B cell (primary cell): ENCODE results near the gene SLC6A1. TPM values are rescaled to one million over a fixed set of nuclear protein-coding genes. Genes with fewer than 3 reads are reported as not detected.

Experiments used
- ATAC-seq: fragments of 200-7000 bp; cut with Tn5 transposase; one replicate; pipeline ENCODE4 v1.10.0; 2021; ENCODE audit warnings: low read depth, mild to moderate bottlenecking, moderate number of reproducible peaks, moderate library complexity
- CTCF ChIA-PET: fragments of 350-600 bp; sonication (Branson Sonifier 250); formaldehyde crosslinking; loops from one replicate; lab custom pipeline; 2021; ENCODE audit warnings: antibody characterized with exemption, inconsistent platforms; lab: Charles Lee
- POLR2A ChIA-PET: fragments of 350-600 bp; sonication (Branson Sonifier 250); formaldehyde crosslinking; loops from one replicate; lab custom pipeline; 2021; ENCODE audit warnings: antibody characterized with exemption; lab: Charles Lee
- DNase-seq: peaks from one replicate; pipeline ENCODE4 v3.0.0; 2013
- H2AFZ ChIP-seq: 2 replicates; pipeline ENCODE4 v1.6.1; 2012; ENCODE audit warnings: mild to moderate bottlenecking, low read depth, low read length; ENCODE audit not compliant: insufficient read depth, poor library complexity, severe bottlenecking
- H3K27ac ChIP-seq, 2 donors: 1 replicate in 1 of 2; 2 replicates in 1 of 2; pipeline ENCODE4 v1.5.1; 2012 to 2013; ENCODE audit warnings: low read length in 2 of 2, mild to moderate bottlenecking in 2 of 2, moderate library complexity in 1 of 2
- H3K27me3 ChIP-seq, 4 experiments: fragments of 200-600 bp in 1 of 4; sonication (generic) in 1 of 4; replicated peaks in 1 of 4; 1 replicate in 2 of 4; 2 replicates in 2 of 4; pipeline versions ENCODE4 v1.6.1 to v1.7.0; 2013 to 2016; ENCODE audit warnings: low read length in 3 of 4, mild to moderate bottlenecking in 2 of 4, mixed read lengths in 1 of 4, moderate library complexity in 1 of 4; ENCODE audit not compliant: insufficient read depth in 4 of 4, control insufficient read depth in 3 of 4; ENCODE audit errors: control extremely low read depth in 1 of 4
- H3K36me3 ChIP-seq, 2 experiments: replicated peaks in 1 of 2; 1 replicate in 1 of 2; 2 replicates in 1 of 2; pipeline versions ENCODE4 v1.6.1 to v1.7.1; 2013; ENCODE audit warnings: low read length in 1 of 2; ENCODE audit not compliant: insufficient read depth in 2 of 2, control insufficient read depth in 1 of 2; ENCODE audit errors: control extremely low read depth in 1 of 2, extremely low read depth in 1 of 2
- H3K4me1 ChIP-seq, 2 donors: fragments of 200-600 bp in 1 of 2; sonication (generic) in 1 of 2; 1 replicate in 1 of 2; 2 replicates in 1 of 2; pipeline versions ENCODE4 v1.5.1 to v1.6.1; 2013 to 2017; ENCODE audit warnings: low read length in 2 of 2; ENCODE audit not compliant: control insufficient read depth in 2 of 2, insufficient read depth in 2 of 2
- H3K4me2 ChIP-seq: replicated peaks from 2 replicates; pipeline ENCODE3; 2012; ENCODE audit warnings: mild to moderate bottlenecking, low read depth, low read length; ENCODE audit not compliant: poor library complexity, severe bottlenecking
- H3K4me3 ChIP-seq, 5 experiments: fragments of 200-600 bp in 1 of 5; sonication (generic) in 1 of 5; 1 replicate in 3 of 5; 2 replicates in 2 of 5; pipeline versions ENCODE4 v1.5.1 to v1.7.0; 2011 to 2016; ENCODE audit warnings: low read length in 4 of 5, mild to moderate bottlenecking in 4 of 5, low read depth in 2 of 5, control low read depth in 1 of 5, moderate library complexity in 1 of 5; ENCODE audit not compliant: insufficient read depth in 1 of 5; ENCODE audit errors: control extremely low read depth in 1 of 5, extremely low read depth in 1 of 5
- H3K79me2 ChIP-seq: fragments of 200-600 bp; sonication (generic); one replicate; pipeline ENCODE4 v1.6.0; 2016; ENCODE audit warnings: low read length; ENCODE audit not compliant: control insufficient read depth, insufficient read depth
- H3K9ac ChIP-seq: fragments of 200-600 bp; sonication (generic); 2 replicates; pipeline ENCODE4 v1.6.1; 2017; ENCODE audit warnings: mild to moderate bottlenecking, low read length, moderate library complexity
- H3K9me3 ChIP-seq, 3 donors: one replicate each; pipeline versions ENCODE4 v1.6.1 to v1.7.1; 2013; ENCODE audit warnings: low read length in 2 of 3; ENCODE audit not compliant: control insufficient read depth in 2 of 3, insufficient read depth in 1 of 3; ENCODE audit errors: control extremely low read depth in 1 of 3
- H4K20me1 ChIP-seq: 2 replicates; pipeline ENCODE4 v1.6.0; 2012; ENCODE audit warnings: mild to moderate bottlenecking, low read length; ENCODE audit not compliant: insufficient read depth, control insufficient read depth, poor library complexity, severe bottlenecking
- H3K27ac Mint-ChIP-seq: one replicate; pipeline ENCODE4 v1.8.0; 2021; ENCODE audit warnings: mixed read lengths
- H3K27me3 Mint-ChIP-seq: one replicate; pipeline ENCODE4 v1.8.0; 2021; ENCODE audit warnings: mixed read lengths
- H3K4me1 Mint-ChIP-seq: one replicate; pipeline ENCODE4 v1.8.0; 2021; ENCODE audit warnings: mixed read lengths
- H3K4me3 Mint-ChIP-seq: one replicate; pipeline ENCODE4 v1.8.0; 2021; ENCODE audit warnings: mixed read lengths
- H3K9me3 Mint-ChIP-seq: one replicate; pipeline ENCODE4 v1.8.0; 2022; ENCODE audit warnings: mixed read lengths; ENCODE audit not compliant: insufficient read depth
- EZH2 ChIP-seq: IDR thresholded peaks from 2 replicates; pipeline ENCODE4 v1.6.1; 2012; ENCODE audit warnings: borderline replicate concordance, low read depth, mild to moderate bottlenecking, moderate library complexity, low read length; ENCODE audit not compliant: insufficient read depth, poor library complexity, severe bottlenecking
- WGBS: methylation state at CpG from one replicate; pipeline ENCODE4 v1.1.5; 2013; ENCODE audit warnings: missing lambda C conversion rate; ENCODE audit not compliant: insufficient coverage; 5-methylcytosine and 5-hydroxymethylcytosine counted together
- intact Hi-C: fragments of 100-400 bp; cut with micrococcal nuclease; formaldehyde crosslinking; loops from one replicate; pipeline ENCODE4 v1.10.0; 2022
- polyA plus RNA-seq: library from polyadenylated mRNA; depleted of rRNA; stranded (reverse); fragments of >200 nt; gene quantifications from 2 replicates; pipeline ENCODE4 v1.2.3, GENCODE V29; 2012
- total RNA-seq, 2 donors: library from RNA; stranded (reverse); fragments of 120-200 nt in 1 of 2; gene quantifications; 1 replicate in 1 of 2; 2 replicates in 1 of 2; pipeline versions ENCODE4 v1.2.3 to v1.2.4, GENCODE V29; 2013 to 2022
- TF ChIP-seq, protein P1 (sequence below): fragments of 200-600 bp; IDR thresholded peaks from one replicate; pipeline ENCODE4 v1.8.0; 2022; ENCODE audit warnings: antibody characterized with exemption, mild to moderate bottlenecking

SLC6A1 gene
- total and polyA plus RNA-seq, 2 donors (not counting 1 experiment from before 2014, with no cell fraction given) = not detected

DNA sequence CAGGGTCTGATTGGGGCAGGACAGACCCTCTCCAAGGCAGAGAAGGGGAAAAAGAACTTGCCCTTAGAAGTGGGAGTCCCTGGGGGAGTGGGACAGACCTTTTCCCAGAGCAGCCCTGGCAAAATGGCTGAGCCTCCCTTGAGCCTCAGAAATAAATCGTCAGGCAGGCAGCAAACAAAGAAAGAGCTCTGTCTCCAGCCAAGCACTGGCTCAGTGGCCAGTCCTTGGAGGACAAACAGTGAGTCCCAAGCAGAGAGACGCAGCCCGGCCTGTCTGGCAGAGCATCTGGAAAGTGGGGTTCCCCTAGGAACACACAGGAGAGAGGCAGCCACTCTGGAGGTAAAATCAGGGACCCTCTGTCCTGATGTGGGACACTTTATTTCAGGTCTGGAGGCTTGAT is 1.8 kb downstream of the SLC6A1 start:
- no peak overlapping the region for H3K27ac Mint-ChIP-seq

DNA sequence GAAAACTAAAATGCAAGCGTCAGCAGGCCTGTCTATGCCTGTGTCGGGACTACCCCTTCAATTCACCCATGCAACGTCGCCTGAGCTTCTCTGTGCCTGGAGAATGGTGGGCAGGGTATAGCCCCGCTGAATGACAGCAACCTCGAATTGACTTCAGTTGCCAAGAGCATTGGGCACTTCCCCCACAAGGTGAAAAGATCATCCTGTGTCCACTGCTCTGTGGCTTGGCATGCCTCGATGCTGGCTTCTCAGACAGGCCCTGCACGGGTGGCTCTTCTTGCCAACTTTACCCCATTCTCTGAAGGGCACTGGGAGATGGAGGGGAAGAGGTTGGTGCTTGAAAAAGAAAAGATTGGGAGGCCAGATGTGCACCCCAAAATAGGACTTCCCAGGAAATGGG is 3.3 kb downstream of the SLC6A1 start:
- CTCF ChIA-PET = no interaction called here
- no peak for TF ChIP-seq EZH2
- TF ChIP-seq, protein P1, sequence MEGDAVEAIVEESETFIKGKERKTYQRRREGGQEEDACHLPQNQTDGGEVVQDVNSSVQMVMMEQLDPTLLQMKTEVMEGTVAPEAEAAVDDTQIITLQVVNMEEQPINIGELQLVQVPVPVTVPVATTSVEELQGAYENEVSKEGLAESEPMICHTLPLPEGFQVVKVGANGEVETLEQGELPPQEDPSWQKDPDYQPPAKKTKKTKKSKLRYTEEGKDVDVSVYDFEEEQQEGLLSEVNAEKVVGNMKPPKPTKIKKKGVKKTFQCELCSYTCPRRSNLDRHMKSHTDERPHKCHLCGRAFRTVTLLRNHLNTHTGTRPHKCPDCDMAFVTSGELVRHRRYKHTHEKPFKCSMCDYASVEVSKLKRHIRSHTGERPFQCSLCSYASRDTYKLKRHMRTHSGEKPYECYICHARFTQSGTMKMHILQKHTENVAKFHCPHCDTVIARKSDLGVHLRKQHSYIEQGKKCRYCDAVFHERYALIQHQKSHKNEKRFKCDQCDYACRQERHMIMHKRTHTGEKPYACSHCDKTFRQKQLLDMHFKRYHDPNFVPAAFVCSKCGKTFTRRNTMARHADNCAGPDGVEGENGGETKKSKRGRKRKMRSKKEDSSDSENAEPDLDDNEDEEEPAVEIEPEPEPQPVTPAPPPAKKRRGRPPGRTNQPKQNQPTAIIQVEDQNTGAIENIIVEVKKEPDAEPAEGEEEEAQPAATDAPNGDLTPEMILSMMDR = no peak
- DNase-seq (no peak), ATAC-seq (no peak)
- H3K27me3 Mint-ChIP-seq = peaks cover 45% of the 10 kb centered on the region
- Histone ChIP-seq H3K27me3 (peaks cover 0 to 36% (median 15%) of the 10 kb centered on the region in 4 experiments), H3K4me3 (no peak overlapping the region), H3K79me2 (no peaks in the 10 kb centered on the region), H3K4me2 (no peak overlapping the region), H3K9me3 (peaks cover 0 to 6% (median 0%) of the 10 kb centered on the region in 3 donors), H3K36me3 (no peaks in the 10 kb centered on the region), H2AFZ (no peak overlapping the region), H3K9ac (no peak overlapping the region), H3K27ac (no peak overlapping the region), H3K4me1 (peaks cover 0 to 4% of the 10 kb centered on the region in 2 donors), H4K20me1 (no peaks in the 10 kb centered on the region)
- 92% methylated on average over 7 of the region's 8 CpGs for WGBS
- H3K9me3 Mint-ChIP-seq = no peaks in the 10 kb centered on the region
- intact Hi-C loops = no loop called here
- H3K4me1 Mint-ChIP-seq = peaks cover 7% of the 10 kb centered on the region
- no peak overlapping the region for H3K27ac Mint-ChIP-seq
- no peak overlapping the region for H3K4me3 Mint-ChIP-seq
- POLR2A ChIA-PET = interaction anchor here (0.6 kb wide), 1 partner anchor 225 kb away, joined by 6 read pairs; no protein-coding TSS in a partner anchor

More for the DNA sequence above, 1.8 kb downstream of the SLC6A1 start:
- POLR2A ChIA-PET = no interaction called here
- H3K27me3 ChIP-seq = peaks cover 0 to 41% (median 19%) of the 10 kb centered on the region in 4 experiments
- no peaks in the 10 kb centered on the region for H3K79me2 ChIP-seq
- ATAC-seq = no peak
- 42% methylated on average over 3 of the region's 3 CpGs for WGBS
- TF ChIP-seq, protein P1 = no peak
- TF ChIP-seq EZH2 = no peak
- peaks cover 0 to 6% (median 0%) of the 10 kb centered on the region in 3 donors for H3K9me3 ChIP-seq
- DNase-seq = no peak
- H3K36me3 ChIP-seq = no peaks in the 10 kb centered on the region
- Mint-ChIP-seq H3K4me1 (peaks cover 10% of the 10 kb centered on the region), H3K9me3 (no peaks in the 10 kb centered on the region), H3K4me3 (no peak overlapping the region), H3K27me3 (peaks cover 51% of the 10 kb centered on the region)
- H3K4me1 ChIP-seq = peaks cover 0 to 4% of the 10 kb centered on the region in 2 donors
- no peak overlapping the region for H3K4me3 ChIP-seq
- H3K27ac ChIP-seq = no peak overlapping the region
- H3K9ac ChIP-seq = no peak overlapping the region
- no peak overlapping the region for H3K4me2 ChIP-seq
- CTCF ChIA-PET = no interaction called here
- no peaks in the 10 kb centered on the region for H4K20me1 ChIP-seq
- intact Hi-C loops = no loop called here
- H2AFZ ChIP-seq = no peak overlapping the region
